HCT116 (cell line): ENCODE data around the gene AOPEP.

Experiments used
- CTCF ChIP-seq, 3 experiments: fragments of 200-600 bp in 1 of 3; sonication (generic) in 1 of 3; IDR thresholded peaks in 2 of 3; conservative IDR thresholded peaks in 1 of 3; 2 replicates each; pipeline ENCODE4 v1.5.1; 2012 to 2017; ENCODE audit warnings: low read depth in 2 of 3, low read length in 2 of 3, antibody characterized with exemption in 1 of 3, borderline replicate concordance in 1 of 3, control low read depth in 1 of 3, mild to moderate bottlenecking in 1 of 3, mixed read lengths in 1 of 3, mixed run types in 1 of 3, moderate library complexity in 1 of 3; ENCODE audit not compliant: insufficient read depth in 1 of 3
- EZH2 ChIP-seq: fragments of 200-600 bp; sonication (generic); IDR thresholded peaks from 2 replicates; pipeline ENCODE4 v1.6.1; 2017; ENCODE audit warnings: antibody characterized with exemption, mixed run types
- RAD21 ChIP-seq: IDR thresholded peaks from 2 replicates; pipeline ENCODE4 v1.6.1; 2012; ENCODE audit warnings: low read depth, mild to moderate bottlenecking

- TF ChIP-seq EZH2: no peak
- TF ChIP-seq CTCF (IDR thresholded peaks at IDR 0.05 in 2 of 3, conservative IDR thresholded peaks at IDR 0.05 in 1 of 3; ENCODE audit: borderline replicate concordance in 1 of 3, insufficient read depth in 1 of 3, low read depth in 2 of 3, low read length in 2 of 3): no peak
- TF ChIP-seq RAD21: no peak
Measured at GRCh38 chr9:94967482-94967881, 241.0 kb downstream of the AOPEP start.
